NCI-H345 treated with DMSO at 0.1 percent for 48 hours (cell line): Measurements from ENCODE around the gene HABP4.

Experiments
- DNase-seq: peaks from one replicate; lab custom pipeline; 2025; ENCODE audit not compliant: unreplicated experiment; lab: John Stamatoyannopoulos, UW

HABP4 gene

DNA sequence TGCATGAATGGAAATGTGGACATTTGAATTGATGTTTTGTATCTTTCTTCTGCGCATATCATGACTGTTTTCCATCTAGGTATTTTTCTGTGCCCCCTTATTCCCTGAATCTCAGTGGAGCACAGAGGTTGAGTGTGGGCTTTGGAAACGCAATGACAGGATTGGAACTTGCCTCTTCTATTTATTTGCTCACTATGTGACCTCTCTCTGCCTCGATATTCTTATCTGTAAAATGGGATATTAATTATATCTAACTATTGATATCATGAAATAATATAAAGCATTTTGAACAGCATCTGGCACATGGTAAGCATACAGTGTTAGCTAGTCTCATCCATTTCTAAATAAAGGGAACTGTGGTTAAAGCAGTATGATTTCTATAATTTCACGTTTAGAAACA is 26.0 kb downstream of the HABP4 start:
- DNase-seq, result no peak

DNA sequence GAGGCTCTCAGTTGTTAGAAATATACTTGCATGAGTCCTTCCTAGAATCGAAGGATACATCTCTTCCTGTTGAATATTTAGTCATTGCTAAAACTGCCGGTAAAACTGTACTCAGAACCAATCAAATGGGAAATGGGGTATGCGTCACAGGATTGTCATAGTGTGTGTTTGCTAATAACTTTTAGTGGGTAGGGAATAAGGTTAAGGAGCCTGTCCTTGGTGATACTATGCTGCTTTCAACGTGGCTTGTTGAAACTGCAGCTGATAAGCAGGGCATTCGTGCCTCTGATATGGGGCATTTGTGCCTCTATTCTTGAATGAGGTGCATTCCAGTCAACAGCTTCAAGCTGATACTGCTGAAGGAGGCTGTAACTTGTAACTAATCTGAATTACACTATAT is 26.6 kb downstream of the HABP4 start:
- no peak for DNase-seq

DNA sequence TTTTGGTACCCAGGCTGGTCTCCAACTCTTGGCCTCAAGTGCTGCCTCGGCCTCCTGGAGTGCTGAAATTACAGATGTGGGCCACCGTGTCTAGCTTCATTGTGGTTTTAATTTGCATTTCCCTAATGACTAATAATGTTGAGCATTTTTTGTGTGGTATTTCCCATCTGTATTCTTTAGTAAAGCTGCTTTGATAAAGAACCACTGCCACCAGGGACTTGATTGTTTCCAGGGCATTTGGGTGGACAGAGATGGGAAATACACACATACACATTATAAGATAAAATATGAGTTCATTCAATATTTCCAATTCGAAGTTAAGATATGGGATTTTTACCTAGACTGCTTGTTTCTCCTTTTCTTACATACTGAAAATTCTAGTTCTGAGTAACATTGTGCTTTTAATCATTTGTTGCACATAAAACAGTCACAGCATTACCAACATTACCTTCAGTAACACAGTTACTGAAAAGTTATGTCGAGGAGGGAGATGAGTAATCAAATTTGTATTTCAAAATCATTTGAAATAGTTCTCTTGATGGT is 28.9 kb downstream of the HABP4 start:
- DNase-seq, result no peak

DNA sequence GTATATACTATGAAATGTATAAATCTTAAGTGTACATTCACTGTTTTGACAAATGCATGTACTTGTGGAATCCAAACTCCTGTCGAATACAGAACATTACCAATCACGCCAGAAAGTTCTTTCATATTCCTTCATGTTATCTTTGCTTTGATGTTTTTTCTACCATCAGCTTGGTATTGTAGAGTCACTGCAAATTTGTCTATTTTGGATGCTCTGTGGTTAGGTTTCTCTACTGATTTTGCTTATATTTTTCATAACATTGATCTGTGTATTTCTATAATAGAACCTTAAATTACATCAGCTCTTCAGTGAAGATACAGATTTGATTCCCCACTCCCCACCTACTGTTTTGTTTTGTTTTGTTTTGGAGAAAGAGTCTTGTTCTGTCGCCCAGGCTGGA is 30.8 kb downstream of the HABP4 start:
- no peak for DNase-seq

DNA sequence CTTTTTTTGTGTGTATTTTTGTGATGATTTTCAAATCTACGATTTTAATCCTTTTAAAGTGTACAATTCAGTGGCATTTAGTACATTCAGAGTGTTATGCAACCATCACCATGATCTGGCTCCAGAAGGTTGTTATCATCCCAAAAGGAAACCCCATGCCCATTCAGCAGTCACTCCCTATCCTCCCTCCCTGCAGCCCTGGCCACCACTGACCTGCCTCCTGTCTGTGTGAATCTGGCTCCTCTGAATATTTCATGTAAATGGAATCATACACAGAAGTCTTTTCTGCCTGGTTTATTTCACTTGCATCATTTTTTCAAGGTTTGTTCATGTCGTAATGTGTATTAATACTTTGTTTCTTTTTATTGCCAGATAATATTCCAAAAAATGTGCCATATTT is 32.5 kb downstream of the HABP4 start:
- no peak for DNase-seq

DNA sequence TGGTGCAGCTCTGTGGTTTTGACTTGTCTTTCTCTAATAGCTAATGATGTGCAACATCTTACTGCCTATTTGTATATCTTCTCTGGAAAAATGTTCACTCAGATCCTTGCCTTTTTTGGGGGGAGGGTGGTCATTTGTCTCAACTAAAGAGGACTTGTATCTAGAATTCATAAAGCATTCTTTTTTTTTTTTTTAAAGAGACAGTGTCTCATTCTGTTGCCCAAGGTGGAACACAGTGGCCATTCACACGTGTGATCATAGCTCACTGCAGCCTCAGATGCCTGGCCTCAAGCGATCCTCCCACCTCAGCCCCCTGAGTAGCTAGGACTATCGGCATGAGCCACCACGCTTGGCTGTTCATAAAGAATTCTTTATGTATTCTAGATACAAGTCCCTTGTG is 33.2 kb downstream of the HABP4 start:
- DNase-seq, result no peak

DNA sequence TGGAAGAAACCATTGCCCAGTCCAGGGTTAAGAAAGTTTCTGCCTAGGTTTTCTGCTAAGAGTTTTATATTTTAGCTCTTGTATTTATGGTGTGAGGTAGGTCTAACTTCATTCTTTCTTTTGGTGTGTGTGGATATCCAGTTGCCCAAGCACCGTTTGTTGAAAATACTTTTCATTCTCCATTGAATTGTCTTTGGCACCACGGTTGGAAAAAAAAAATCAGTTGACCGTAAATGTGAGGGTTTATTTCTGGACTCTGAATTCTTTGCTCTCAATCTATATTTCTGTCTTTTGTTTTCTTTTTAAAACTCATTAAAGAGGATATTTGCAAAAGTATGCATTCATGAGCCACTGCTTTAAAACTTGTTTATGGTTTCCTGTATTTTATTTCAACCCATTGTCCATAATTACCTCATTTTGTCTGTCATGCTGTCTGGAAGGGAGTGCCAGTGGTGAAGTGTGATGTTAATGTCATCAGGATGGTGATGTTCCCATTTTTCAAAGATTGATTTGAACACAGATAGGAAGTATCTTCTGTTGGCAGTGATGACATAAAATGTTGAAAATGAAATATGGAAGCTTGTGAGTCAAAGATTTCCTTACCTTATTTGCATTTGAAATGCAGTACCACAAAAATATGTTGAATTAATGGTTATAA is 33.9 kb downstream of the HABP4 start:
- no peak for DNase-seq

DNA sequence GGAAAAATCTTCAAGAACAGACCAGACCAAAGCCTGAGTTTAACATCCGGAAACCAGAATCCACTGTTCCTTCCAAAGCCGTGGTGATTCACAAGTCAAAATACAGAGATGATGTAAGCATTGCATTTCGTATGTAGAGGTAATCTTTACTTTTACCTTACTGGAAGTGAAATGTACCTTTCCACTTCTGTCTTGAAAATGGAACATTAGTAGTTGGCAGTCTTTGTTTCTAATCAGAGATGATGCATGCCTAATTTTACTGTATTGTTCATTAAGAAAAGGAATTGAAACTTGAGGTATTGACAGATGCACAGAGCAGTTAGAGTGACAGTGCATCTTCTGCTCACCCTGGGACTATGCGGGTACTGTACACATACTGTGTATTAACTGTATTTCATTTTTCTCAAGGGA is 34.6 kb downstream of the HABP4 start:
- DNase-seq, result no peak

DNA sequence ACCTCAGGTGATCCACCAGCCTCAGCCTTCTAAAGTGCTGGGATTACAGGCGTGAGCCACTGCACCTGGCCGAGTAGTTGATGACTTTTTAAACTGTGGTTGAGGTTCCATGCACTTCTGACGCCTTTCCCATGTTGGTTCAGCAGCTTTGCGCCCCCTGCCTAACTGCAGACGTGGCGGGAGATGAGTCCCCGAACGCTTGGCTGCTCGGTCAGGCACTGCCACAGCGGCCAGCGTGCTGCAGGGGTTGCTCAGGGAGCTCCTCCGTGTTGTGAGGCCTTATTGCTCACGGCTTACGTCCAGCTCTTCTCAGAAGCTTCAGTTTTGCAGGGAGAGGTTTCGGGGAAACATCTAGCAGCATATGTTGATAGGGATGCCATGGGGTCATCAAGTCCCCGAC is 35.3 kb downstream of the HABP4 start:
- DNase-seq, result no peak

DNA sequence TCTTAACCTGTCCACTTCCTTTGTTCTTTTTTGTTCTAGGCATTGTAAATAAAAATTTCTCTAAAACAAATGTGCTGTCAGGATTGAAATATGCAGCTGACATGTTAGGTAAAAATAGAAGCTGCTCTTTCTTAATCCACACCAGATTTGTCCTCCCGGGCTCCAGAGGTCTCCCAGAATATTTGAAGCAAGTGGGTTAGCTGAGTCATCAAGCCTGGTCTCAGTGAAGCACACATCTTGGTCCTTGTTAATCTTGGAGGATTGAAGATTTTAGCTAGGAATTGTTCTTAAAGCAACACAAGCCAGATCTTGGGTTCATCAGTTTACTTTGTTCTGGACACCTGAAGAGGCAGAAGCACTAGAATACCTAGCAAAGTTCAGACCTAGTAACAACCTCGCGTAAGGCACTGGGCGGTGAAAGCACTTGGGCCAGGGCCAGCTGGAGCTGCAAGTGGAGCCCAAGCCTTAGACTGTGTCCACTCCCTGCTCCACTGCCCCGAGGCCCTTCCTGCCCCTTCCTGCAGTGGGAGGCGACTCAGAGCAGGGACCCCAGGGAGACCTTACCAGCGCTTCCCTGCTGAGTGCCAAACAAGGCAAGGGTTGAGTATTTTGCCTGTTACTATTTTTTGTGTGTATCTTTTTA is 36.5 kb downstream of the HABP4 start:
- no peak for DNase-seq

DNA sequence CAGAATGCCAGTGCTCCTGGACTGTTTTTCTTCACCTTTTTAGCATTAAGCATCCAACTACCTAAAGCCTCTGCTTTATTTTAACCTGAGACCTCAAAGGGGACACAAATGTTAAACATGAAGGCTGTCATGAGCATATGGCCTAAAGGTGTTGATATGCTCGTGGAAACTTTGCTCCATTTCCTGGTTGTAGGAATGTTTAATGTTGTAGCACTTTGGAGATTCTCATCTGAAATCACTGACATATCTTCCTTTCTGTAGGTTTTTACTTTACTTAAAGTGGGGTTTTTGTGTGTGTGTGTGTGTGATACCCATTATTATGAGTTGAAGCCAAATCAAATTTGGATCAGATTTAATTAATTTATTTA is 37.0 kb downstream of the HABP4 start:
- no peak for DNase-seq

DNA sequence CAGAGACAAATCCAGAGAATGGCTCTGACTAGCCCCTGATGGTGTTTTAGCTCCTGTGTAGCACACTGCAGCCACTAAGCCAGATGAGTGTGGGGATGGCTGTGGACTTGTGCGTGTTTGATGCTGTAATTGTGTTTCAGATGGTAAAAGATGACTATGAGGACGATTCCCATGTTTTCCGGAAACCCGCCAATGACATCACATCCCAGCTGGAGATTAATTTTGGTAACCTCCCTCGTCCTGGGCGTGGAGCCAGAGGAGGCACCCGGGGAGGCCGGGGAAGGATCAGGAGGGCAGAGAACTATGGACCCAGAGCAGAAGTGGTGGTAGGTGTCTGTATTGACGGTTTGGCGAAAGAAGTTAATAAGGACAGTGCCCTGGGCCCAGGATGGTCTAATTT is 38.0 kb downstream of the HABP4 start:
- no peak for DNase-seq

DNA sequence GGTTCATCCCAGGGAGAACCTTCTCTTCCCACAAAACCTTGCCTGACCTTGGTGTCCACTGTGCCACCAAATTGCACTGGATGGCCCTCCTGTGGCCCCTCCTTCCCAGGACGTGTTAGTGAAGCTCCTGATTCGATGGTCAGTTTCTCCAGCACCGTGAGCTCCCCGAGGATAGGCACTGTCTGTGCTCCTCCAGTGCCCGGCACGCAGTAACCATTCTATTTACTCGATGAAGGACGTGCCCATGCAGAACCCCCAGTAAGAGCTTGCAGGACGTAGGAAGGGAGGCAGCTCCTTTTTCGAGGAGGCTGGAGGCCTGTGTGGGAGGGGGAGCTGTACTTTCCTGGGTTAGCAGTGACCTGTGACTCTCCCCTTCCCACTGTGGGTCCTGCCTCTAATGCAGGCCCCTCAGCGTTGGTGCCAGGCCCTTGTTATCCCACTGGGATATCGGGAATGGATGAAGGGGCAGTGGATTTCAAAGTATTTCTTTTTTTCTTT is 39.6 kb downstream of the HABP4 start:
- DNase-seq, result no peak

DNA sequence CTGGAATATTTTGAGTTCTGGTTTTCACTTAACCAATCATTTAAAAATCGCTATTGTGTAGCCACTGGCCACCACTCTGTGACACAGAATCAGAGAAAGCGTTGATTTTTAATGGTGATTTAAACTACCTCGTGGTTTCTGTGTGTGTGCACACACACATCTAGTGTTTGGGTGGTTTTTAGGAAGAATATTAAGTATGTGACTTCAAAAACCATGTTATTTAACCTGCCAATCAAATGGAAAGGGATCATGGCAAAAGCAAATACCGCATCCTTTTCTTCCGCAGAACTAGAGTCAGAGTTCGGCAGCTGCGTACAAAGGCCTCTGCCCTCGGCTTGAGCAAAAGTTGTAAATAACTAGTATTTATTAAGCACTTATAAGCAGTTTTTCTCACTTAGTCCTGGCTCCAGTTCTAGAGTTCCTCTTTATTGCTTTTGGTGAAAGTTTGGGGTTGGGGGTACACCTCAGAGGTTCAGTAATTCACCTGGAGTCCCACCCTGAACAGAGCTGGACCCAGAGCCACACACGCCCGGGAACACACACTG is 40.6 kb downstream of the HABP4 start:
- no peak for DNase-seq

DNA sequence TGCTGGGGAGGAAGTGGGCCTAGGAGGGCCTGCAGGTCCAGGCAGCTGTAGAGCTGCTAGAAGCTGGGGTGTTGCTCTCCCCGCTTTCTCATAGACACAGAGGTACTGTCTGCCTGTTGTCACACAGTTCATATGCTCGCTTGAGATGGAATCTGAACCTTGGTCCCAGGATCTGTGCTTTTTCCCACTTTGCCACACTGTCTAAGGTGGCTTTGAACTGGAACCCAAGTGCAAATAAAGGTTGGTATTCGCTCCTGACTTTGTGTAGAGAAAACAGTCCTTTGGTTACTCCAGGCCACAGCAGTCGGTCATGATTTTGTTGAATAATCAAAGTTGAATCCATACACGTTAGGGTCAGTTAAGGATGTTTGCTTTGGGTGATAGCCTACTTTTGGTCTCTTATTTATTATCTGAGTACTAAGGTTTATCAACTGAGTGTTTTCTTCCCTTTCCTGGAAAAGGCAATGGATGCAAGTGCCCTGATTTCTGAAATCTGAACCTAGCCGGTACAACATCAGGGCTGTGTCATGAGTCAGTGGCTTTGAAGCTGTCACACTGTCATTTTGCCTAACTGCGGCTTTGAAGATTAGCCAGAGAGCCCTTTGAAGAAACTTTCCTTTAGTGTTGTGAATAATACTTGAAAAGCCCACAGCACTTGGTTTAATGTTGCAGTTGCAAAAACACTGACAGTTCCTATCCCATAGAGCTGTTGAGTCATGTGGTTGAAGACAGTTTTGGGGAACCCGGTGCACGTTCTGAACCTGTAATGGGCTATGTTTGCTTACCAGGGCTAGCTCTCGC is 41.3 kb downstream of the HABP4 start:
- DNase-seq, result no peak

DNA sequence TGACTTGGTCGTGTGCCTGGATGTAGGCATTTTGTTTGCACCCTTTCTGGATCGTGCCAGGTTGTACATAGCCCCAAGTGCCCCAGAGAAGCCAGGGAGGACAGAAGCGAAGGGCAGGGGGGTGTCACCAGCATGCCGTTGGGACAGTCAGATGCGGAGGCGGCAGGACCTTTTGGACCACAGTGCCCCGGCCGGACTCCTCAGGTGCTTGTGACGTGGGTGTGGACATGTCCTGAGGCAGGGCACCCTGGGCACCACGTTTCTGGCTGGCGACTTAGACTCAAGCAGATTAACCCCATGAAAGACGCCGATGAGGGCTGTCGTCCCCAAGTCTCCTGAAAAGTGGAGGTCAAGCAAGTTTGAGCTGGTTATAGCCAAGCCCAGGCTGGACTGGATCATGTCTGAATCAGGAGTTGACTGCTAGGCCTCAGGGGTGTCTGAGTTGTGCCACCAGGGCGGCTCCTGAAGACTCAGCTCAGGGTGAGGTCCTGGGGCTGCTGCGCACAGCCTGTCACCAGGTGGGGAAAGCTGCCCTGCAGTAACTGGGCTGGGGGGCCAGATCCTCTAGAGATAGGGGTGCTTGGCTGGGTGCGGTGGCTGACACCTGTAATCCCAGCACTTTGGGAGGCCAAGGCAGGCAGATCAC is 42.0 kb downstream of the HABP4 start:
- DNase-seq, result no peak

DNA sequence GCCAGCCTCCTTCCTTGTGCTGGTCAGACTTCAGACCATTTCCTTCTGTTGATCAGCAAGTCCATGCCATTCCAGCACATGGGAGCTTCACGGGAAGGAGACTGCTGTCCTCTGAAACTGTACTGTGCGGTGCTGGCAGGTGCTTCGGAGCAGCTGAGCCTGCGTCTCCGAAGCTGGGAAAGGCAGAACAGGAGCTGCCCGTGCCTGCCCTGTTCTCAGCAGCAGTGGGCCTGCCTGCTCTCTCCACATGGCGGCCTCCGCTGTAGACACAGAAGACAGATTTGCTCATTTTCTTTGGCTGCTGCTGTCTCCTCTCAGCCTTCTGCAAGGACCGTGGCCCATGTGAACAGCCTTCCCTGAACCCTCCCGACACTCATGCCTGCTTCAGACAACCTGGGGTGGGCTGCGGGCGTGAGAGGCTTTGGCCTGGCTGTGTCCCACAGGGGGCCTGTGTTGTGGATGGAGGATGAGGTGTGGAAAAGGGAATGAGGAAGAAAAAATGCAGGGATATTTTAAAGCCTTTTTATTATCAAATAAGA is 43.1 kb downstream of the HABP4 start:
- no peak for DNase-seq

DNA sequence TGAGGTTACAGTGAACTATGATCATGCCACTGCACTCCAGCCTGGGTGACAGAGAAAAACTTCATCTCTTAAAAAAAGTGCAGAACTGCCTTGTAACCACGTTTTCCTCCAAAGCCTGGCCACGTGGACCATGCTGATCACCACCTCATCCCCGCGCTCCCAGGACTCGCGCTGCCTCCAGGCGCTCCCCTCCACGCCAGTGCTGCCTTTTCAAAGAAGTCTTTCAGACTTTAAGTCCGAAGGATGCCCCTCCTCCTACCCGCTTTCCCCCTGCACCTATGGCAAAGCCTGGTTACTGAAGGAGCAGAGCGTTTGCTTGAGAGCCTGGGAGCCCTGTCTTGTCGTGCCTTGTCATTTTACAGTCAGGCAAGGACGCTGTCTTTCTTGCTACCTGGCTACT is 43.8 kb downstream of the HABP4 start:
- no peak for DNase-seq

DNA sequence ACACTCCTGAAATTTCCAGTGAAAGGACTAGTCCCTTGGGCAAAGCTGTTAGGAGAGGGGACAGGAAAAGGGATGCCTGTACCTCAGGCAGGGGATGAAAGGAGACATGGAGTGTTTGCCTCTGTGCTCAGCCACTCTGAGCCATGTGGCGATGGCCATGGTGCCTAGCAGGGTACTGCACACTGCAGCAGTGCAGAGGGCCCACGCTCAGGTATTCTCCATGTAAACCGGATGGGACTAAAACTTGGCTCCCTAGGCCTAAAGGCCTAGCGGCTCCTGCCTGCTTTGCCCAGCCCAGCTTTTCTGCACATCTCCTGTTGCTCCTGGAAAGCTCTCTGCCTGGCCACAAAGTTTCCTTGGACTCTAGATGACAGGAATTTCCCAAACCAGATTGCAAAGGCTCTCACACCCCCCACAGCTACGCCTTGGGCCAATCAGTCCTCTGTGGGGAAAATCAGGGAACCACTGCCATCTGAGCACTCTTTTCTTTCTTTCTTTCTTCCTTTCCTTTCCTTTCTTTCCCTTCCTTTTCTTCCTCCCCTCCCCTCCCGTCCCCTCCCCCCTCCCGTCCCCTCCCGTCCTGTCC is 44.3 kb downstream of the HABP4 start:
- no peak for DNase-seq

DNA sequence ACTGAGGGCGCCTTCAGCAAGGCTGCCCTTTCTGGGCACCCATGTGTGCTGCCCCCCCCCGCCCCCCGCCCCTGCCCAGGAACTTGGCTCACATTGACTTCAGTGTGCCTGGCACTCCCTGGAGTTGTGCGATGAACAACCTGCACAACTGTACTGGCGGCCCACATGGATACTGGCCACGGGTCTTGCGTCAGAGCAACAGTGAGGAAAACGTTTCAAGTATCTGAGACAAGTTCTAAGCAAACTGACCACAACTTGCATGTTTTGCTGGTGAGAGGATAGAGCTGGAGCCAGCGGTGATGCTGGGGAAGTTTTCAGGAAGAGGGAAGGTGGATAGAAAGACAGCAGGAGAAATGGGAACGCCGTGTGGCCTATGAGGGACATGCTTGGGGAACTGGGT is 45.4 kb downstream of the HABP4 start:
- DNase-seq, result no peak
